Prostate gland (tissue), 2 donors: Measurements from ENCODE around the gene TIMP2. TPM values are rescaled to one million over a fixed set of nuclear protein-coding genes. Genes with fewer than 3 reads are reported as not detected.
A peak's percentile ranks its signal among the peaks of the same experiment; 100 is the strongest.

Experiments
- DNase-seq: peaks from one replicate; pipeline ENCODE4 v3.0.0-alpha.2; 2019; ENCODE audit warnings: low spot score
- H3K27ac ChIP-seq, 2 donors: fragments of 200-600 bp; sonication (generic); 2 replicates each; pipeline ENCODE4 v1.5.1; 2017 to 2019
- H3K27me3 ChIP-seq: fragments of 200-600 bp; sonication (generic); replicated peaks from 2 replicates; pipeline ENCODE4 v1.5.1; 2019; ENCODE audit not compliant: insufficient read depth
- H3K36me3 ChIP-seq, 2 donors: fragments of 200-600 bp; sonication (generic); 1 replicate in 1 of 2; 2 replicates in 1 of 2; pipeline versions ENCODE4 v1.5.1 to v1.8.1; 2017 to 2019
- H3K4me1 ChIP-seq: fragments of 200-600 bp; sonication (generic); replicated peaks from 2 replicates; pipeline ENCODE4 v1.5.1; 2019
- H3K4me3 ChIP-seq, 2 donors: fragments of 200-600 bp; sonication (generic); 2 replicates each; pipeline ENCODE4 v1.5.1; 2017 to 2019
- H3K9me3 ChIP-seq: fragments of 200-600 bp; sonication (generic); 2 replicates; pipeline ENCODE4 v1.5.1; 2017
- POLR2A ChIP-seq: fragments of 450-650 bp; IDR thresholded peaks from one replicate; pipeline ENCODE4 v1.6.1; 2016; ENCODE audit warnings: antibody characterized with exemption, mild to moderate bottlenecking
- POLR2AphosphoS5 ChIP-seq: sonication (generic); formaldehyde crosslinking; IDR thresholded peaks from one replicate; pipeline ENCODE4 v1.6.1; 2017; ENCODE audit warnings: antibody characterized with exemption
- WGBS: methylation state at CpG from one replicate; pipeline ENCODE4 v1.1.5; 2018; 5-methylcytosine and 5-hydroxymethylcytosine counted together
- intact Hi-C: fragments of 100-400 bp; cut with DNase I; formaldehyde crosslinking; loops from one replicate; pipeline ENCODE4 v1.14.2; 2022
- total RNA-seq, 2 donors: library from RNA; depleted of rRNA; stranded (reverse); fragments of >200 nt; gene quantifications; one replicate each; pipeline ENCODE4 v1.1.0, GENCODE V29; 2016
- TF ChIP-seq, protein P1 (sequence below), 4 experiments: fragments of 200-600 bp in 2 of 4; fragments of 450-650 bp in 2 of 4; sonication (generic) in 2 of 4; IDR thresholded peaks; 1 replicate in 3 of 4; 2 replicates in 1 of 4; pipeline ENCODE4 v1.5.1; 2016 to 2019; ENCODE audit warnings: antibody characterized with exemption in 4 of 4, mild to moderate bottlenecking in 2 of 4, moderate library complexity in 2 of 4

The TIMP2 gene
- total RNA-seq, 2 donors from 2014 or later: 54.5 to 500 TPM

DNA sequence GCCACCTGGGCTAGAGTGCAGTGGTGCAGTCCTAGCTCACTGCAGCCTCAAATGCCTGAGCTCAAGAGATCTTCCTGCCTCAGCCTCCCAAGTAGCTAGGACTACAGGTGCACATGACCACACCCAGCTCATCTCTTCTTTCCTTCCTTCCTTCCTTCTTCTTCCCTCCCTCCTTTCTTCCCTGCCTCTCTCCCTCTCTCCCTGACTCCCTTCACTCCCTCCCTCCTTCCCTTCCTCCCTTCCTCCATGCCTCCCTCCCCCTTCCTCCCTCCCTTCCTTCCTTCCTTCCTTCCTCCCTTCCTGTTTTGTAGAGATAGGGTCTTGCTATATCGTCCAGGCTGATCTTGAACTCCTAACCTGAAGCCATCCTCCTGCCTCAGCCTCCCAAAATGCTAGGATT, 61.1 kb downstream of the TIMP2 start:
- Histone ChIP-seq H3K9me3 (no peaks in the 10 kb centered on the region), H3K36me3 (no peaks in the 10 kb centered on the region), H3K4me1 (no peaks in the 10 kb centered on the region), H3K4me3 (no peak overlapping the region), H3K27me3 (no peaks in the 10 kb centered on the region), H3K27ac (no peak overlapping the region)
- DNase-seq: no peak
- TF ChIP-seq POLR2AphosphoS5 (no peak), POLR2A (no peak)
- TF ChIP-seq, protein P1, sequence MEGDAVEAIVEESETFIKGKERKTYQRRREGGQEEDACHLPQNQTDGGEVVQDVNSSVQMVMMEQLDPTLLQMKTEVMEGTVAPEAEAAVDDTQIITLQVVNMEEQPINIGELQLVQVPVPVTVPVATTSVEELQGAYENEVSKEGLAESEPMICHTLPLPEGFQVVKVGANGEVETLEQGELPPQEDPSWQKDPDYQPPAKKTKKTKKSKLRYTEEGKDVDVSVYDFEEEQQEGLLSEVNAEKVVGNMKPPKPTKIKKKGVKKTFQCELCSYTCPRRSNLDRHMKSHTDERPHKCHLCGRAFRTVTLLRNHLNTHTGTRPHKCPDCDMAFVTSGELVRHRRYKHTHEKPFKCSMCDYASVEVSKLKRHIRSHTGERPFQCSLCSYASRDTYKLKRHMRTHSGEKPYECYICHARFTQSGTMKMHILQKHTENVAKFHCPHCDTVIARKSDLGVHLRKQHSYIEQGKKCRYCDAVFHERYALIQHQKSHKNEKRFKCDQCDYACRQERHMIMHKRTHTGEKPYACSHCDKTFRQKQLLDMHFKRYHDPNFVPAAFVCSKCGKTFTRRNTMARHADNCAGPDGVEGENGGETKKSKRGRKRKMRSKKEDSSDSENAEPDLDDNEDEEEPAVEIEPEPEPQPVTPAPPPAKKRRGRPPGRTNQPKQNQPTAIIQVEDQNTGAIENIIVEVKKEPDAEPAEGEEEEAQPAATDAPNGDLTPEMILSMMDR (IDR thresholded peaks at IDR 0.05): no peak
- 83% methylated on average over 1 of the region's 1 CpG for WGBS
- intact Hi-C loops: no loop called here

DNA sequence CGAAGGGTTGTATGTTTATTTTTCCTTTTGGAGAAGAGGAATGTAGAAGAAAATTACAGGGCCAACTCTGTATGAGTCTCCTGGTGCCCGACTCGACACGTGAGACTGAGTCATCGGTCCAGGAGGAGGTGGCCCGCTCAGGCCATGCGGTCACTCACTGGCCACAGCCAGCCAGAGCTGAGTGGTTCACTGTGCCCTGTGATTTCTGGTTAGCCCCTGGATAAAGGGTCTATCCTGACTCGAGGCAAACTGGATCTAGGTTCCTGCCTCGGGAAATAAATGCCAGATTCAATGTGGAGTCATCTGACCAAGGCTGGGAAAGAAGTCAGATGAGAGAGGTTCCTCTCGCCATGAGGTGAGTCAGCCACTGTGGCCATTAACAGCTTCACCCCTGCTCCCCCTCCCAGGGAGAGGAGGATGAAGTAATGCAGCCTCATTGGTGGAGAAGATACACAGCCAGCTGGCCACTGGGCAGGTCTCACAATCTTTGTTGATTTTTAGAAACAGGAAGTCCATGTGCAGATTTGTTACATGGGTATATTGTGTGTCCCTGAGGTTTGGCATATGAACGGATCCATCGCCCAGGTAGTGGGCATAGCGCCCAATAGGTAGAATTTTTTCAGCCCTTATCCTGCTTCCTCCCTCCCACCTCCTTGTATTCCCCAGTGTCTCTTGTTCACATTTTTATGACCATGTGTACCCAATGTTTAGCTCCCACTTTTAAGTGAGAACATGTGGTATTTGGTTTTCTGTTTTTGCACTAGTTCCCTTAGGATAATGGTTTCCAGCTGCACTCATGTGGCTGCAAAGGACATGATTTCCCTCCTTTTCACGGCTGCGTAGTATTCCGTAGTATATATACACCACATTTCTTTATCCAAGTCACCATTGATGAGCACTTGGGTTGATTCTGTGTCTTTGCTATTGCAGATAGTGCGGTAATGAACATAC, 62.8 kb downstream of the TIMP2 start:
- 70% methylated on average over 17 of the region's 17 CpGs for WGBS
- H3K4me1 ChIP-seq: no peaks in the 10 kb centered on the region
- no peak for DNase-seq

DNA sequence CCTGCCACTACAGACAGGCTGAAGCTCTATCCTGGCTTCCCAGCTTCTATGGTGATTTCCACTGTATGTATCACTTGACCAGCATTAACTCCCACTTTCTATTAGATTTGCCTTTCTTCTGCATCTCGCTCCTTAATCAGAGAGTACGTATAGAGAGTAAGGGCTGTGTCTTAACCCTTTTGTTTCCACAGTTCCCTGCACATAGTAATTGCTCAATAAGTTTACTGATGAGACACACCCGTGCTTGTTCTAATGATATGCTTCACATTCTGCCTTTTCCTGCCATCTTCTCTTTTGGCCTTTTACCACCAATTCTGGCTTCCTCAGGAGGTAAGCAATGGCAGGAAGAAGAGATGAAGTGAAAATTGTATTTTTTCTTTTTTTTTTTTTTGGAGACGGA, 64.0 kb downstream of the TIMP2 start:
- H3K27ac ChIP-seq: peak overlapping the region; percentile 54 to 58
- H3K27me3 ChIP-seq: no peaks in the 10 kb centered on the region
- H3K4me3 ChIP-seq: no peak overlapping the region
- peaks cover 0 to 3% of the 10 kb centered on the region in 2 donors for H3K36me3 ChIP-seq
- 93% methylated on average over 4 of the region's 4 CpGs for whole genome bisulfite sequencing
- intact Hi-C loops: no loop called here
- no peaks in the 10 kb centered on the region for H3K4me1 ChIP-seq
- no peaks in the 10 kb centered on the region for H3K9me3 ChIP-seq
- DNase-seq: no peak
- TF ChIP-seq POLR2A (no peak), POLR2AphosphoS5 (no peak)
- TF ChIP-seq, protein P1 (IDR thresholded peaks at IDR 0.05): no peak

More for the DNA sequence above, 62.8 kb downstream of the TIMP2 start:
- no peak overlapping the region for H3K4me3 ChIP-seq
- H3K27me3 ChIP-seq: no peaks in the 10 kb centered on the region
- peak overlapping the region; percentile 54 to 58 for H3K27ac ChIP-seq
- H3K9me3 ChIP-seq: no peaks in the 10 kb centered on the region
- no peaks in the 10 kb centered on the region for H3K36me3 ChIP-seq
- intact Hi-C loops: no loop called here
- TF ChIP-seq, protein P1 (IDR thresholded peaks at IDR 0.05): no peak
- peak; percentile 58 for TF ChIP-seq POLR2AphosphoS5

DNA sequence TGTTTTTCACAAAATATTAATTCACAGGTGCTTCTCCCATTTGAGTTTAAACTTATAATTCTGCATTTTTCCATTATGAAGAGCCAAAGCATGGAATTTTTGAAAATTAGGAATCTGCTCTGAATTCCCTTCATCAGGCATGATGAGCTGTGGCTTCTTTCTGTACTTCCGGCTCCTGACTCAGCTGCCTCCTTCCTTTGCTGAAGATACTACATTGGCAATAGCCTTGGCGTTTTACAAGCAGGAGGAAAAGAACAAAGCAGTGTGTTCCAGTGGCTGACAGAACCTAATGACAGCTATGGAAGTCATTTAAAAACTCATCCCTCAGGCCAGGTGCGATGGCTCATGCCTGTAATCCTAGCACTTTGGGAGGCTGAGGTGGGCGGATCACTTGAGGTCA, 66.1 kb downstream of the TIMP2 start:
- no peak overlapping the region for H3K4me3 ChIP-seq
- DNase-seq: no peak
- H3K27me3 ChIP-seq: no peaks in the 10 kb centered on the region
- H3K36me3 ChIP-seq: peaks cover 0 to 4% of the 10 kb centered on the region in 2 donors
- H3K9me3 ChIP-seq: no peaks in the 10 kb centered on the region
- no peaks in the 10 kb centered on the region for H3K4me1 ChIP-seq
- no peak overlapping the region for H3K27ac ChIP-seq
- intact Hi-C loops: no loop called here
- TF ChIP-seq POLR2AphosphoS5 (no peak), POLR2A (no peak)
- TF ChIP-seq, protein P1 (IDR thresholded peaks at IDR 0.05): no peak
- WGBS: 79% methylated on average over 4 of the region's 4 CpGs

DNA sequence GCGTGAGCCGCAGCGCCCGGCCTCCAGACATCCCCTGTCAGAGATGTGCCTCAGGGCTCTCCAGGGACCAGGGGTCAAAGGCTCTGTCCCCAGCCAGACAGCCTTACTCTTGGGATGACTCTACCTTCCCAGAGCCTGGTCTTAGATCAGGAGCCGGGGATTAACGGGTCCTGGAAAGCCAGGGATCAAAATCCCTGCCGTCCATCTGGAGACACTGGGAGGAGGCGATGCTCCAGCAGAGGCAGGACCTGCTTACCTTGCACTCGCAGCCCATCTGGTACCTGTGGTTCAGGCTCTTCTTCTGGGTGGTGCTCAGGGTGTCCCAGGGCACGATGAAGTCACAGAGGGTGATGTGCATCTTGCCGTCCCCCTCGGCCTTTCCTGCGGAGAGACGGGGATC, 67.9 kb downstream of the TIMP2 start:
- Histone ChIP-seq H3K4me1 (no peaks in the 10 kb centered on the region), H3K27me3 (no peaks in the 10 kb centered on the region), H3K4me3 (no peak overlapping the region), H3K9me3 (no peaks in the 10 kb centered on the region), H3K36me3 (peaks cover 0 to 4% of the 10 kb centered on the region in 2 donors), H3K27ac (no peak overlapping the region)
- 94% methylated on average over 9 of the region's 14 CpGs for WGBS
- intact Hi-C loops: no loop called here
- no peak for DNase-seq
- TF ChIP-seq, protein P1 (IDR thresholded peaks at IDR 0.05): no peak
- TF ChIP-seq POLR2AphosphoS5 (no peak), POLR2A (no peak)
